Urinary bladder (tissue), 4 donors: ENCODE data around the gene PTTG1IP. TPM values are rescaled to one million over a fixed set of nuclear protein-coding genes. Genes with fewer than 3 reads are reported as not detected.
"Not testable (repeated sequence)": the region's sequence is repeated elsewhere in the genome, so short reads cannot be mapped to it uniquely, and the experiment has no call there.

Experiments used
- DNase-seq: peaks from one replicate; pipeline ENCODE4 v3.0.0-alpha.2; 2015; ENCODE audit errors: extremely low spot score
- H3K27ac ChIP-seq: one replicate; pipeline ENCODE4 v1.5.1; 2013; ENCODE audit warnings: low read depth, mild to moderate bottlenecking, moderate library complexity
- H3K36me3 ChIP-seq: one replicate; pipeline ENCODE4 v1.6.1; 2013; ENCODE audit warnings: mild to moderate bottlenecking, moderate library complexity; ENCODE audit not compliant: insufficient read depth
- H3K4me1 ChIP-seq: one replicate; pipeline ENCODE4 v1.6.1; 2013; ENCODE audit warnings: mild to moderate bottlenecking, moderate library complexity; ENCODE audit not compliant: insufficient read depth
- H3K4me3 ChIP-seq: one replicate; pipeline ENCODE4 v1.5.1; 2013; ENCODE audit warnings: low read depth, low read length
- WGBS: extraction: QIAGEN DNeasy Blood & Tissue Kit; methylation state at CpG from one replicate; pipeline ENCODE4 v1.1.7; 2013; 5-methylcytosine and 5-hydroxymethylcytosine counted together
- polyA plus RNA-seq: library from polyadenylated mRNA; stranded (reverse); fragments of 200-250 nt; gene quantifications from one replicate; pipeline ENCODE4 v1.2.3, GENCODE V29; 2013
- total RNA-seq: library from RNA; depleted of rRNA; stranded (reverse); fragments of >200 nt; gene quantifications from one replicate; pipeline ENCODE4 v1.2.3, GENCODE V29; 2014
- donor health status: healthy with polysubstance abuse.
- donor health status: healthy.

The PTTG1IP gene
- total and polyA plus RNA-seq, 2 donors = 154 to 233 TPM

DNA sequence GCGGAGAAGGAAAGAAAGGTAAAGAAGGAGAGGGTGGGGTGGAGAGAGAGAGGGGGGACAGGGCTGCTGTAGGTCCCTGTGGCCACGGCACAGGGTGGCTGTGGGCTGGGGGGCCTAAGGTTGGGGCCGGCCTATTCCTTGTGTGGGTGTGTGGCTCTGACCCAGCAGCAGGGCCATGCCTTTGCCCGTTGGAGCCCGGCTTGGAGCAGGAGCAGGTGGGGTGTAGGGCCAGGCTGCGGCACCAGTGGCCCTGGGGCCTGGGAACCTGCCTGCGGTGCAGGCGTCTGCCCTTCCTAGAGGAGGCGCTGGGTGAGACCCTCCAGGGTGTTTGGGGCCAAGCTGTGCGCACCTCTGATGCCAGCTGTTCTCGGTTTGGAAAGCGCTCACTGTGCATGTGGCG, 36.0 kb downstream of the PTTG1IP start:
- Histone ChIP-seq H3K4me3 (no peak overlapping the region), H3K36me3 (no peaks in the 10 kb centered on the region), H3K4me1 (no peaks in the 10 kb centered on the region), H3K27ac (no peak overlapping the region)
- 87% methylated on average over 13 of the region's 13 CpGs for WGBS
- DNase-seq = no peak

DNA sequence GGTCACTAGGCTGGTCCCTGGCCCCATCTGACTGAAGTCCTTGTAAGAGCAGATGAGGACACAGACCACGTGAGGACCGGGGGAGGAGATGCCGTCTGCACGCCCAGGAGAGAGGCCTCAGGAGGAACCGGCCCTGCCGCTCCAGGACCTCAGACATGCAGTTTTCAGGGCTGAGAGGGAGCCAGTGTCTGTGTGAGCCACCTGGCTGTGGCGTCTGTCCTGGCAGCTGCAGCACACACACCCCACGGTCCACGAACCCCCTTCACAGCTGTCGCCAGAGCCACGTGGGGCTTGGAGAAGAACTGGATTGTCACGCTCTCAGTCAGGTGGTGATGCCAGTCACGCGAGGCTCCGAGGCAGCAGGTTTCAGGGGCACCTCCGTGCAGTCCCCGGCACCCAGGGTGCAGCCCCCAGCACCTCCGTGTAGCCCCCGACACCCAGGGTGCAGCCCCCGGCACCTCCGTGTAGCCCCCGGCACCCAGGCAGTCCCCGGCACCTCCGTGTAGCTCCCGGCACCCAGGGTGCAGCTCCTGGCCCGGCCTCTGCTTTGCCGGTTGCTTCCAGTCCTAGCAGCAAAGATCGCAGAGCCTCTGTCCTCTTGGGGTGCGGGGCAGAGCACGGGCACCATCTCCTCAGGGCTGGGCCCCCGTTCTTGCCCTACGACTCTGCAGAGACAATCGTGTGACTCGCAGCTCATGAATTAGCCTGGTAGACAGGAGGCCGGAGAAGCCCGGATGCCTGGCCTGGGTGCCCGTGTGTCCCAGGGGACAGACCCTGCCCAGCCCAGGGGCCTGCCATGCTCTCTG, 36.6 kb downstream of the PTTG1IP start:
- H3K36me3 ChIP-seq = no peaks in the 10 kb centered on the region
- DNase-seq = peak; percentile 18
- 65% methylated on average over 37 of the region's 37 CpGs for WGBS
- H3K4me3 ChIP-seq = no peak overlapping the region
- no peaks in the 10 kb centered on the region for H3K4me1 ChIP-seq
- H3K27ac ChIP-seq = no peak overlapping the region

DNA sequence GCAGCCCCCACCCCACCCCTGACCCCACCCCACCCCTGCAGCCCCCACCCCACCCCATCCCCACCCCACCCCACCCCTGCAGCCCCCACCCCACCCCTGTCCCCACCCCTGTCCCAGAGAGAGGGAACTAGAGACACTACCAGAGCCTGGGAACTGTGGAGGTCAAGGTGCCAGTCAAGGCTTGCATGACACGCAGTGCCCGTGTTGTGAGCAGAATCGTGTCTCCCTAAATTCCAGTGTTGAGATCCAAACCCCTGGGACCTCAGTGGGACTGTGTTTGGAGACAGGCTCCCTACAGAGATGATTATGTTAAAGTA, 37.2 kb downstream of the PTTG1IP start:
- Histone ChIP-seq H3K27ac (no peak overlapping the region), H3K36me3 (no peaks in the 10 kb centered on the region), H3K4me3 (no peak overlapping the region), H3K4me1 (no peaks in the 10 kb centered on the region)
- no peak for DNase-seq
- WGBS = 48% methylated on average over 3 of the region's 3 CpGs

DNA sequence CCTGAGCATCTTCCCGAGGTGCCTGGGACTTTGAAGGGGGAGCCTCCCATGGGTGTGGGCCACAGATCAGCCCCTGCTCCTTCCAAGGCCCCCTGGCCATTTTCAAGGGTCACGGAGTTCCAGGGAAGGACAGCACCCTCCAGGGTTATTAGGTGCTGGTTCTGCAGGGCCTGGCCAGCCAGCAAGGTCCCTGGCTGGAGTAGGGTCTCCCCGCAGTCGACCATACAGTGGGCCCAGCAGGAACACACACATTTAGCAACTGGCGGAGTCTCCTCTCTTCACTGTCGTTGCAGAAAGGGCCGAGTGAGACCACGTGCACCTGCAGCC, 37.9 kb downstream of the PTTG1IP start:
- Histone ChIP-seq H3K4me3 (no peak overlapping the region), H3K27ac (no peak overlapping the region), H3K36me3 (no peaks in the 10 kb centered on the region), H3K4me1 (no peaks in the 10 kb centered on the region)
- DNase-seq = no peak
- WGBS = 75% methylated on average over 8 of the region's 8 CpGs

DNA sequence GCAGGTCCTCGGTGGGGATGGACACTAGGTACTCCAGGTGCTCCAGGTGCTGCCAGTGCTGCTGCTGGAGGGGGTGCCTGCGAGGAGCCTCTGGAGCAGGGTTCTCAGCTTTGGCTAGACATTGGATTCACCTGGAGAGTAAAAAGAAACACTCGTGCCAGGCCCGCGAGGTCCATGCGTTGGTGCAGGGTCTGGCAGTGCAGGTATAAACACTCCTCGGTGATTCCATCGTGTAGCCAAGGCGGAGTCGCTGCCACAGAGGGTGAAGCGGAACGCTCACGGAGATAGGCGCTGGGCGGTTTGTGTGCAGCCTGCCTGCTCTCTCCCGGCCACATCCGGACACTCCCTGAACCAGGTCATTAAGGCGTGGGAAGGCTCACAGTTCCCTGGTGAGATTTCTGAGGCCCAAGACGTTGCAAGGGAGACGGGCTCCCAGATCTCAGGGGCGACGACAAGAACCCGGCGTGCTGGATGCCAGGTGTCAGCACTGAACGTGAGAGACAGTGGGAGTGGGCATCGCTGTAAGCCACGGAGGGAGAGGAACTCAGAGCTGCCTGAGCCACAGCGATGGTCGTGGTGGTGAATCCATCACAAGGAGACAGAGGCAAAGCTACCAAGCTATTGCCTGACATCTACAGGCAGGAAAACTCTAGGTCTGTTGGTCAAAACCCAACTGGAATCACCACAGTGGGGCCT, 38.4 kb downstream of the PTTG1IP start:
- no peaks in the 10 kb centered on the region for H3K4me1 ChIP-seq
- no peaks in the 10 kb centered on the region for H3K36me3 ChIP-seq
- WGBS = 82% methylated on average over 29 of the region's 29 CpGs
- H3K27ac ChIP-seq = no peak overlapping the region
- H3K4me3 ChIP-seq = no peak overlapping the region
- DNase-seq = no peak

DNA sequence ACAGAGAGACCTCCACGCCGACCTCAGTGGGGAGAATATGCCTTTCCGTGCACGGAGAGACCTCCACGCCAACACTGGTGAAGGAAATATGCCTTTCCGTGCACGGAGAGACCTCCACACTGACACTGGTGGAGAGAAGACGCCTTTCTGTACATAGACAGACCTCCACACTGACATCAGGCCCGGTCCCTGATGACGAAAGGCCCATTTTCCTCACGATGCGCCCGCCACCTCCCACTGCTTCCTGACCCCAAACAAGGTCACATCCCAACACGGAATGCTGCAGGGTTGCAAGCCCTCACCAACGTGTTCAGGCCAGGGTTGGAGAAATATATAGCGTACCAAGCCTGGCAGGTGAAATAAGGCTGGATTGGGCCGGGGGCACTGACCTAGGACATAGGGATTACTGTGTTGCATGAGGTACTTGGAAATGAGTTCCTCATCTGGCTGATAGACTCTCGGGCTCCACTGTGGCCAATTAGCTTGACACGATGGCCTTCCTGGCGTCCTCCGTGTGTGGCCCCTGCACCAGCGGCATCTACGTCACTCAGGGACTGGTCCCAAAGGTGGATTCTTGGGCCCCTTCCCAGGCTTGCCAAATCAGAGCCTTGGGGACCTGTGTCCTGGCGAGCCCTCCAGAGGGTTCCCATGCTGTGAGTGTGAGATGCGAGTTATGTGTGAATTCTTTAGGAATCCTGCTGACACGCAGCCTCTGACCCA, 39.1 kb downstream of the PTTG1IP start:
- Histone ChIP-seq H3K27ac (no peak overlapping the region), H3K4me1 (no peaks in the 10 kb centered on the region), H3K36me3 (no peaks in the 10 kb centered on the region), H3K4me3 (no peak overlapping the region)
- 86% methylated on average over 26 of the region's 26 CpGs for WGBS
- no peak for DNase-seq

DNA sequence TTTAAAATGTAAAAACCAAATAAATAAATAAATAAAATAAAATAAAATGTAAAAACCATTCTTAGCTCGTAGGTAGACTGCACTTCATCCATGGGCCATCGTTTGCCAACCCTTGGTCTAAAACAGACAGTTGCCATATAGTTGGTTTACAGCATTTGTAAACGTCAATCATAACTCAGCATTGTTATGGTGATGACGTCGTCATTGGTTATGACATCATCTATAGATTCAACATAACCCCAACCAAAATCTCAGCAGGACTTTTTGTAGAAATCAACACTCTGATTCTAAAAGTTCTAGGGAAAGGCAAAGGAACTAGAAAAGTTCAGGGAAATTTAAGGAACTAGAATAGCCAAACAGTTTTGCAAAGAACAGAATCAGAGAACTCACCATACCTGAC, 39.8 kb downstream of the PTTG1IP start:
- WGBS = 83% methylated on average over 5 of the region's 5 CpGs
- H3K4me1 ChIP-seq = no peaks in the 10 kb centered on the region
- H3K27ac ChIP-seq = no peak overlapping the region
- no peak overlapping the region for H3K4me3 ChIP-seq
- H3K36me3 ChIP-seq = no peaks in the 10 kb centered on the region
- DNase-seq = no peak

DNA sequence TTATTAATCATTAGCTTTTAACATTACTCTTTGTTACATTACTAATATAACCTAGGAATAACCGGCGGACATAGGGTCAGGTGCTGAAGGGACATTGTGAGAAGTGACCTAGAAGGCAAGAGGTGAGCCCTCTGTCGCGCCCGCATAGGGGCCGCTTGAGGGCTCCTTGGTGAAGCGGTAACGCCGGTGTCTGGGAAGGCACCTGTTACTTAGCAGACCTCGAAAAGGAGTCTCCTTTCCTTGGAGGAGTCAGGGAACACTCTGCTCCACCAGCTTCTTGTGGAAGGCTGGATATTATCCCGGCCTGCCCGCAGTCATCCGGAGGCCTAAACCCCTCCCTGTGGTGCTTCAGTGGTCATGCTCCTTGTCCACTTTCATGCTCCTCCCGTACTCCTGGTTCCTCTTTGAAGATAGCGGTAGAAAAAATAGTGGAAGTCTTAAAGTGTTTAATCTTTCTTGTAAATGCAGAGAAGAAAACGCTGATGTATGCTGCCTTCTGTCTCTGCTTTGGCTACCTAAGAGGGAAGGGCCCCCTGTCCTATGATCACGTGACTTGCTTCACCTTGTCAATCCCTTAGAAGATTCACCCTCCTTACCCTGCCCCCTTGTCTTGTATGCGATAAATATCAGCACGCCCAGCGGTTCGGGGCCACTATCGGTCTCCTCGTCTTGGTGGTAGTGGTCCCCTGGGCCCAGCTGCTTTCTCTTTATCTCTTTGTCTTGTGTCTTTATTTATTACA, 40.8 kb downstream of the PTTG1IP start:
- not testable (repeated sequence) for H3K4me1 ChIP-seq, H3K4me3 ChIP-seq, H3K36me3 ChIP-seq, DNase-seq, H3K27ac ChIP-seq
- WGBS = 83% methylated on average over 23 of the region's 23 CpGs

DNA sequence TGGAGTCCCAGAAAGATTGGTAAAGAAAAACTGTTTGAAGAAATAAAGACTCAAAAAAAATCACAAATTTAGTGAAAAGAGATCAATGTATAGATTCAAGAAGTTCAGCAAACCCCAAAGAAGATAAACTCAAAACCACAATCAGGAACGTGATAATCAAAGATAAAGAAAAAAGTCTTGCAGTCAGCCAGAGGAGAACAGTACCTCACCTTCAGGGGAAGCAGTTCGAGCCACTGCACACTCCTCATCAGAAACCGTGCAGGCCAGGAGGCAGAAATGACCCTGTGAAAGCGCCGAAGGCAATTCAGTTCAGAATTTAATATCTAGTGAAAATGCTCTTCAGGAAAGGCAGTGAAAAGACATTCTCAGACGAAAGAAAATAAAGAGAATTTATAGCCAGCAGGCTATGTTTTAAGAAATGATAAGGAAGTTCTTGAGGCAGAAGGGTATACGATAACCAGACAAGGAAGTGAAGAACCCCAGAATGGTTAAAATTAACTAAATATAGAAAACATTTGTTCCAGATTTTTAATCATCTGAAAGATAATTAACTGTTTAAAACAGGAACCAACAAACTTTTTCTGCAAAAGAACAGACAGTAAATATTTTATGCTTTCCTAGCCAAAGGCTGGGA, 42.1 kb downstream of the PTTG1IP start:
- WGBS = 34% methylated on average over 7 of the region's 7 CpGs
- H3K4me1 ChIP-seq = no peaks in the 10 kb centered on the region
- H3K4me3 ChIP-seq = no peak overlapping the region
- no peak overlapping the region for H3K27ac ChIP-seq
- H3K36me3 ChIP-seq = no peaks in the 10 kb centered on the region
- DNase-seq = no peak

DNA sequence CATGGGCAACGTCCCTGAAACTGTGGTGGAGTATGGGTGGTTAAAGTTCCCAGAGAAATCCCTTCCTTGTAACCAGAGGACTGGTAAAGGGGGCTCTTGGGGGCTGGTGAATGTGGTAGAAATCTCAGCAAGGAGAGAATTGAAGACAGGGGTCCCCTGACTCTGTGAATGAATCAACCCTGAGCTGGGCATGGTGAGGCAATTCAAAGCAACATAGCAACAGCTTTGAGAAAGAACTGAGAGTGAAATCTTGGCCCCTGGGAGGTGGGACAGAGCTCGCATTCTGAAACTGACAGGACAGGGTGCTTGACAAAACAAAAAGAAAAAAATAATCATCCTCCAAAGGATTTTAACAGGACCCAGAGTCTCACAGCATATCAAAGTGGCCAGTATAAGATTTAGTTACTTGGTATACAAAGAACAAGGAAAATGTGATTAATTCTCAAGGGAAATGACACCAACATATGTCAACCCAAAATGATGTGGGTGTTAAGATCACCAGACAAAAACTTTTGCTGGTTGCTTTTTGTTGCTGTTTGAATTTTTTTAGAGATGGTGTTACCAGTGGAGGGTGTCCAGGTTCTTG, 43.9 kb downstream of the PTTG1IP start:
- Histone ChIP-seq H3K4me3 (no peak overlapping the region), H3K4me1 (no peaks in the 10 kb centered on the region), H3K27ac (no peak overlapping the region), H3K36me3 (no peaks in the 10 kb centered on the region)
- 68% methylated on average over 2 of the region's 2 CpGs for WGBS
- DNase-seq = no peak

DNA sequence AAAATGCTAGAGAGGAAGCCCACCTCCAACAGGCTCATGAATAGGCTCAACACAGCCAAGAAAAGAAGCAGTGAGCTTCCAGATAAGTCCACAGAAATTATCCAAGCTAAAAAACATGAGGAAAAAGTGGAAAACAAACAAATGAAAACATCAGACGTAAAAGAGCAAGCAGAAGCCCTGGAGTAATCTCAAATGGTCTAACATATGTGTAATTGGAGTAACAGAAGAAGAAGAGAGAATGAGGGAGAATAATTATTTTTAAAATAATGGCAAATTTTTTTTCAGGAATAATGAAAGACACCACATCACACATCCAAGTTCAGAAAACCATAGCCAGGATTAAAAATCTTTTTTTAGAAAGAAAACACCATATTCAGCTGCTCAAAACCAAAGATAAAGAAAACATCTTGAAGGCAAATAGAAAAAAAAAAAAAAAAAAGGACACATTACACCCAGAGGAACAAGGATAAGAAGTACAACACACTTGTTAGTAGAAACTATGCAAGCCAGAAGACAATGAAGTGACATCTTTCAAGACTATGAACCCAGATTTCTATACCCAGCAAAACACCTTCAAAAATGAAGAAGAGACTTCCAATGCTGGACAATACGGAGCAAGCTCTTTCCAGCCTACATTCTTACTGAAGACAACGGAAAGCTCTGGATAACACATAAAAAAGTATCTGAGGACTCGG, 45.0 kb downstream of the PTTG1IP start:
- no peak for DNase-seq
- WGBS = 86% methylated on average over 4 of the region's 4 CpGs
- Histone ChIP-seq H3K4me1 (no peaks in the 10 kb centered on the region), H3K27ac (no peak overlapping the region), H3K36me3 (no peaks in the 10 kb centered on the region), H3K4me3 (no peak overlapping the region)

DNA sequence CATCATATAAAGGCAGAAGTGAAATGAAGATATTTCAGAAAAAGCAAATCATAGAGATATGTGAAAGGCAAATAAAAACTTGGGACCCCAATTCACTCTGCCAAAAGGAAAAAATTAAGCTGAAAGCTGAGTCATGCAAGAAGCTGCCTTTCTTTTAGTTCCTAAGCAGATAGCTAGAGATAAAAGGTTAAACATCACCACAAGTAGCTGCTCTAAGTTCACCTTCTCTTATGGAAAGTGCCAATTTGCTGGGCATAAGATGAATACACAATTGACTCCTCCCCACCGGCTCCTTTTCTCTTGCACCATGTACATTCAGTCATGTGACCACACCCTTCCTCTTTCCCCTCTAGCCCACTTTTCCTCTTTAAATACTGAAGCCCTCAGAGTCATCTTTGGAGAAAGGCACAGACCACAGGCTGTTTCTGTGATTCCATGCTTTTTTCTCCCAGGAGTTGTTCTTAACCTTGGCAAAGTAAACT, 50.3 kb downstream of the PTTG1IP start:
- no peak overlapping the region for H3K27ac ChIP-seq
- WGBS = 87% methylated on average over 1 of the region's 1 CpG
- DNase-seq = no peak
- H3K4me3 ChIP-seq = no peak overlapping the region
- no peaks in the 10 kb centered on the region for H3K36me3 ChIP-seq
- no peaks in the 10 kb centered on the region for H3K4me1 ChIP-seq
